ENCODE results near the gene CUL5.

Gene CUL5

GRCh38 chr11:108008656-108009496 lies at the start of gene CUL5:
Gene CUL5, plus strand, starts transcription at chr11:108008898. Its CDS starts 451 bp downstream, at chr11:108009349.
- peak; percentile 95 for DNase-seq

DNA sequence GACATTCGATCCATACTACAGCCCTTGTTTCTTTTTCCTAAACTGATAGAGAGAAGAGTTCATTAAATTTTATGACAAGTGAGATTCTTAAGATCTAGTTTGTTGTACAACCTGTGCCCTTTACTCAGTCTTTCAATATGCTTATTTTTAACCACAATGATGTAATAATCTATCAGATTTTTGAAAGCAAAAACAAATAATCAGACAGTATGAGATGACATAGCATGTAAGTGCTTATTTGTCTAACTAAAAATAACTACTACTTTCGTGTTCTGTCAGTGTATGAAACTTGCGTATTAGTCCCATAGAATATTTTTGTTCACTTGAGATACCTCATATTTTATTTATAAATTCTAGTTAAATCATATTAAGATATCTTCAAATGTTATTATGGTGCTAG lies 47.2 kb upstream of the CUL5 start:
- no peak for DNase-seq

DNA sequence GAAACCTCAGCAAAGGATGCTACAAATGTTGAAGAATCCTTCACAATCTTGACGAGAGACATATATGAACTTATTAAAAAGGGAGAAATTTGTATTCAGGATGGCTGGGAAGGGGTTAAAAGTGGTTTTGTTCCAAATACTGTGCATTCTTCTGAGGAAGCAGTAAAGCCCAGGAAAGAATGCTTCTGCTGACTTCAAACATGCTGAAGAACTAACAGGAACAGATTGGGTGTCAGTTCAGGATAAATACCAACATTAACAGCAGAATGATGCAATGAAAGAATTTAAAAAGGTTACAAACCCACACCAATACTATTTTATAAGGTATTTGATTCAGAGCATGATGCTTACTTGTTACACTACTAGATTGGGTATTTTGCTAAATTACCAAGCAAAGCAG lies 46.5 kb upstream of the CUL5 start:
- no peak for DNase-seq

GRCh38 chr11:107963091-107963490 lies 45.6 kb upstream of the CUL5 start:
- no peak for DNase-seq

DNA sequence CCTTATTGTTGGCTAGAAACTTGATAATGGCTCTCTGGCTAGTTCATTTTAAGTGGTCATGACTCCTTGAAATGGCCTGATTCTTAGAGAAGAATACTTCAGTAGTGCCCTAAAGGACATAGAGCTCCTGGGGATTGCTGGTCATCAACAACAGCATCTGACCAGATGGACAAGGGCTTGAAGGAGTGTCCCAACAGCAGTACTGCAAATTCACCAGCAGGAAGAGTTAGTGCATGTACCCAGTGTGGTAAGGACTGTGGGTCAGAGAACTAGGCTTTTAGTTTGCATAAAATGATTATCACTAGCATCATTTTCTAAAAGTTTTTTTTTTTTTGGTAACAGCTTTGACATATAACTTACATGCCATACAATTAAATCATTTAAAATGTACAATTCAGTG lies 39.5 kb upstream of the CUL5 start:
- DNase-seq: no peak

DNA sequence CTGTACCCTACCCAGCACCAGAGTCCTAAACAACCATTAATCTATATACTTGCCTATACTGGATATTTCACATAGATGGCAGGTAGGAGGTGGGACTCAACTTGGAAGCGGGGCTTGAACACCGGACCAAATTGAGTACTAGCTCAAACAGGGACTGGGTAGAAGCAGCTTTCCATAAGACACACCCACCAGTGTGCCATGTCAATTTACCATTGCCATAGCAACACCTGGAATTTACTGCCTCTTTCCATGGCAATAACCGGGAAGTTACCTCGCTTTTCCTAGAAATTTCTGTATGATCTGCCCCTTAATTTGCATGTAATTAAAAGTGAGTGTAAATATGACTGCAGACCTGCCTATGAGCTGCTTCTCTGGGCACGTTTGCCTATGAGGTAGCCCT lies 38.6 kb upstream of the CUL5 start:
- DNase-seq: no peak

DNA sequence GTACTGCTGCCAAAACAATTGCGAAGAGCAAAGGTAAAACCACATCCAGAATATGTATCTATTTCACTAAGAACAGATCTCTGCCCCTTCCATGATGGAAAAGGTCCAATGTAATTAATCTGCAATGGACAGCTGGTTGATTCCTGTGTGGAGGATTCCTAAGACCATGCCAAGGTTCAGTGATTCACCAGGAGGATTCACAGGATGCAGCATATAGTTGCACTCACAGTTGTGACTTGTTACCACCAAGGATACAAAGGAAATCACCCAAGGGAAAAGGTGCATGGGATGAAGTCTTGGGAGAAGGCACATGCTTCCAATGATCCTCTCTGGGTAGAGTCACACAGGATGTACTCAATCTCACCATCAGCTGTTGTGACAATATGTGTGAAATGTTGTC lies 35.1 kb upstream of the CUL5 start:
- DNase-seq: no peak

DNA sequence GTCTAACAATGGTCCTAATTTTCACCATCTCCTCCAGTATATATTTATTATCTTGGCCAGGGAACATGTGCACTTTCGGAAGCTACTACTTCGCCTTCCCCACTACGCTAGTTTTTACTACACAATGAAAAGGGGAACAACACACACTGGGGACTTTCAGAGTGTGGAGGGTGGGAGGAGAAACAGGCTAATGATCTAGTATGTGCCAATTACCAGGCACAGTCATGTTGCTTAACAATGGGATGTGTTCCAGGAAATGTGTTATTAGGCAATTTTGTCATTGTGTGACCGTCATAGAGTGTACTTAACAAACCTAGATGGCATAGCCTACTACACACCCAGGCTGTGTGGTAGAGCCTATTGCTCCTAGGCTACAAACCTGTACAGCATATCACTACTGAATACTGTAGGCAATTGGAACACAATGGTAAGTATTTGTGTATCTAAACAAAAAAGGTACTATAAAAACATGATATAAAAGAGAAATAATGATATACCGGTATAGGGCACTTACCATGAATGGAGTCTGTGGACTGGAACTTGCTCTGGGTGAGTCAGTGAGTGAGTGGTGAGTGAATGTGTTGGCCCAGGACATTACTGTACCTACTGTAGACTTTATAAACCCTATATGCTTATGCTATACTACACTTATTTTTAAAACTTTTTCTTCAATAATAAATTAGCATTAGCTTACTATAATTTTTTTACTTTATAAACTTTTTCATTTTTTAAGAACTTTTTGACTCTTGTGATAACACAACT lies 20.1 kb upstream of the CUL5 start:
- peak; percentile 78 for DNase-seq

- no peak for DNase-seq
Observed at GRCh38 chr11:107991868-107992414, 16.8 kb upstream of the CUL5 start.

DNA sequence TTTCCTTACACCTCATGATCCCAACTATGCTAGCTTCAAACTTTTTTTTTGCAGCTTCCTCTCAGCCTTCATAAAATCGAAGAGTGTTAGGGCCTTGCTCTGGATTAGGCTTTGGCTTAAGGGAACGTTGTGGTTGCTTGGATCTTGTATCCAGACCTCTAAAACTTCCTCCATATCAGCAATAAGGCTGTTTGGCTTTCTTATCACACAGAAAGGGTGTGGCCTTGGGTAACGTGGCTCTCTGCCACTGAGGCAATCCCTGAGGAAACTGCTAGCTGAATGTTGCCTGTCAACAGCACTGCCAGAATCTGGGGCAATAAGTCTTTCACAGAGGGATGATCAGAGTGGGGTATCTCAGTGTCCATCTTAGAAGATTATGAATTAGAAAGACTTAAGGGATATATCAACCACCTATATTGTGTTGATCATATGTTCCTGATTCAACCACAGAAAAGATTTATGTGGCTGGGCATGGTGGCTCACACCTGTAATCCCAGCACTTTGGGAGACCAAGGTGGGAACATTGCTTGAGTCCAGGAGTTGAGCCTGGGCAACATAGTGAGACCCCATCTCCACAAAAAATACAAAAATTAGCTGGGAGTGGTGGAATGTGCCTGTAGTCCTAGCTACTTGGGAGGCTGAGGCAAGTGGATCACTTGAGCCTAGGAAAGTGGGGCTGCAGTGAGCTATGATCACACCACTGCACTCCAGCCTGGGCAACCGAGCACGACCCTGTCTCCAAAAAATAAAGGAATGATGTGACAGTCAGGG lies 12.5 kb upstream of the CUL5 start:
- DNase-seq: no peak

DNA sequence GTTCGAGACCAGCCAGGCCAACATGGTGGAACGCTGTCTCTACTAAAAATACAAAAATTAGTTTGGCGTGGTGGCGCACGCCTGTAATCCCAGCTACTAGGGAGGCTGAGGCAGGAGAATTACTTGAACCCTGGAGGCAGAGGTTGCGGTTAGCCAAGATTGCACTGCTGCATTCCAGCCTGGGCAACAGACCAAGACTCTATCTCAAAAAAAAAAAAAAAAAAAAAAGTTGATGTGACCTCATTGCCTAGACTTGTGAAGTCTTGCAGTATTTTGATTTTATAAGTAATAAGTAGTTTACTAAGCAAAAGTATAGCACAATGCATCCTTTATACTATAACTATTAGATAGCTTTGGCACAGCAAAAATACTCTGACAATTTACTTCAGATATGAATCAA lies 9.9 kb upstream of the CUL5 start:
- DNase-seq: no peak

- peak; percentile 77 for DNase-seq
Observed at GRCh38 chr11:107999759-108000455, 8.8 kb upstream of the CUL5 start.

DNA sequence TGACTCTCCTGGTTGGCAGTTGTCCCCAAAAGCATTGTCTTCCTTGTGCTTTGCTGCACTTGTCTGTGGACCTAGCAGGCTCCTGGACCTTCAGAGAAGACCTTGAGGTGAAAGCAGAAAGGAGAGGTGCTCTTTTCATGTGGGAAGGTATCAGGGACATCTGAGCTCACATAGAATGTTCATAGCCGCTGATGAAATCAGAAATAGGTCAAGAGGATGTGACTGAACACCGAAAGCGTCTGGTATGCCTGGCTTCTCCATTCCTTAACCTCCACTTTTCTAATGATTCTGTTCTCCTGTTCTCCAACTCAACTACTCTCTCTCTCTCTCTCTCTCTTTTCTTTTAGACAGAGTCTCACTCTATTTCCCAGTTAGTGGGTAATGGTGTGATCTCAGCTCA lies 6.2 kb upstream of the CUL5 start:
- no peak for DNase-seq

DNA sequence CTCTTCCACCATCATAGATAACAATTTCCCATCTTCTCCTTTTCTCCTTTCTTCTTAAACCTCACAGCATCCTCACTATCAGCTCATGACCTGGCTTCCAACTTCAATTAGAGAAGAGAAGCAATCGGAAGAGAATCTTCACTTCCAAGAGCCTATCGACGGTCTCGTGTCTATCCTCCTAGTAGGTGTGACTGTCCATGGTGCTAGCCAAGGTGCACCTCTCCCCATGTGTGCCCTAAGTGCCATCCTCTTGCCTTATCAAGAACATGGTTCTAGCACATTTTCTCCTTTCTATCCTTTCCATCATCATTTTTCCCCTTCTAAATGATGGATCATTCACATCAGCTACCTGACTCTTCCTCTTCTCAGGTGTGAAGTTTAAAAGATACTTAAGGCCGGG lies 5.1 kb upstream of the CUL5 start:
- DNase-seq: no peak

DNA sequence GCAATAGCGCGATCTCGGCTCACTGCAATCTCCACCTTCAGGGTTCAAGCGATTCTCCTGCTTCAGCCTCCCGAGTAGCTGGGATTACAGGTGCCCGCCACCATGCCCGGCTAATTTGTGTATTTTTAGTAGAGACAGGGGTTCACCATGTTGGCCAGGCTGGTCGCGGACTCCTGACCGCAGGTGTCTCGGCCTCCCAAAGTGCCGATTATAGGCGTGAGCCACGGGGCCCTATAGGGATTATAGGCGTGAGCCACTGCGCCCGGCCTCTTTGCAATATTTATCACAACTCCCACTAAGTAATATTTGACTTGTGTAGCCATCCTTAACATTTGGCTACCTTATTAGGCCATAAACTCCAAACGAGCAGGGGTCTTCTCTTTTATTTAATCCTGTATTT lies 879 bp upstream of the CUL5 start:
- no peak for DNase-seq

DNA sequence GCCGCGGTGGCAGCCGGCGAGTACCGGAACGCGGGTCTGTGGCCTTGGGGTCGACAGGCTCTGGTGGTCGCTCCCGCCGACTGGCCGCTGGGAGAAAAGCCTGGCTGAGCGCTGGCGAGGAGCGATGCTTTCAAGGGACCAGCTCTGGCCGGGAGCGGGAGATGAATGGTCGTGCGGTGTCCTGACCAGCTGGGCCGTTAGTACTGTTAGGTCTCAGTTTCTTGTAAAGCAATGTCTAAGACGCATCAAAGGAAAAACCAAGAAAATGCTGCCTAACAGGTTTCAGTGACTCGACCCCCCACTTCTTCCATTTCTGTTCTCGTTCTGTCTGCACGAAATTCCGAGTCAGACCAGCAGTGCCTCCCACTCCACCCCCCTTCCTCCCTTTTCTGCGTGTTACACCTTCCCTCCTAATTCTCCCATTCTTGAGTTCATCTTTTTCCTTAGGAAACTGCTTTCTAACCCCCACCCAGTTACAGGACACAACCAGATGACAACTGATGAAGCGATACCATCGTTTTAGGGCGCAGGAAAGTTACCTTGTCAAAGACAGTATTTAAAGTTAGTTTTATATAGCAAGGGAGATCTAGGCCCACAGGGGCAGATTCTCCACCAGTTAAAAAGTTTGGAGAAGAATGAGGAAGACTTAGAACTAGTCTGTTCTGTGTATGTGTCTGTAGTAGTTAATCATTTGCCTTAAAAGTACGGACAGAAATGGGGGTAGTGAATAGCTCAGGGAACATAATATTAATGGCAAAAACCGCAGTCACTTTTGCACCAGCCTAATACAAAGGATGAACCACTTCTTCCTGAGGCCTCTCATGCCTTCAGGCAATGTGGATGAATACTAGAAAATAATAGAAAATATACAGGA lies 1.0 kb downstream of the CUL5 start:
- DNase-seq: peak; percentile 53

GRCh38 chr11:108012139-108012725 lies 3.5 kb downstream of the CUL5 start:
- no peak for DNase-seq

DNA sequence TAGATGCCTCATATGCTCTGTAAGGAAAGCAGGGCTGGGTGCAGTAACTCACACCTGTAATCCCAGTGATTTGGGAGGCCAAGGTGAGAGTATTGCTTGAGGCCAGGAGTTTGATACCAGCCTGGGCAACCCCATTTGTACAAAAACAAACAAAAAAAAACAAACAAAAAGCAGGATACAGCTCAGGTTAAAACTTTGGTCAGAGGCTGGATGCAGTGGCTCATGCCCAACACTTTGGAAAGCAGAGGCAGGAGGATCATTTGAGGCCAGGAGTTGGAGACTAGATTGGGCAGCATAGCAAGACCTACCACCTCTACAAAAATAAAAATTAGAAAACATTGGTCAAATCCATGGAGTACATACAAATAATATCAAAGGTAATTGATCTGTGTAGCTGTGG lies 7.9 kb downstream of the CUL5 start:
- no peak for DNase-seq

GRCh38 chr11:108018708-108019107 lies 10.0 kb downstream of the CUL5 start:
- DNase-seq: no peak

- peak; percentile 13 for DNase-seq
Observed at GRCh38 chr11:108019870-108020540, 11.3 kb downstream of the CUL5 start.
